Measurements from ENCODE around the gene KDM2B.
"Not testable (repeated sequence)": the region's sequence is repeated elsewhere in the genome, so short reads cannot be mapped to it uniquely, and the experiment has no call there.

The KDM2B gene

DNA sequence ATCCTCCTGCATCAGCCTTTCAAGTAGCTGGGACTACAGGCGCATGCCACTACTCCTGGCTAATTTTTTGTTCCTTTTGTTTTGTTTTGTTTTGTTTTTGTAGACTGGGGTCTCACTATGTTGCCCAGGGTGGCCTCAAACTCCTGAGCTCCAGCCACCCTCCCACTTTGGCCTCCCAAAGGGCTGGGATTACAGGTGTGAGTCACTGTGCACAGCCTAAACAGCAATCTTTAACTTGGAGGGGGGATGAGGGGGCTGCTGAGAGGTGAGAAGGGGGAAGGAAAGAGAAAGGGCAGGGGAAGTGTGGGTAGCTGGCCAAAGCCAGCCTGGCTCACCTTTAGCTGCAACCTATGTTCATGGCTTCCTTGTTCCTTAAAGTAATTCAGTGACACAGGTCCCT lies 77.4 kb downstream of the KDM2B start:
- DNase-seq (ENCODE audit: low read depth, low spot score), result no peak

GRCh38 chr12:121501946-121502345 lies 78.9 kb downstream of the KDM2B start:
- no peak for DNase-seq (ENCODE audit: low read depth, low spot score)

DNA sequence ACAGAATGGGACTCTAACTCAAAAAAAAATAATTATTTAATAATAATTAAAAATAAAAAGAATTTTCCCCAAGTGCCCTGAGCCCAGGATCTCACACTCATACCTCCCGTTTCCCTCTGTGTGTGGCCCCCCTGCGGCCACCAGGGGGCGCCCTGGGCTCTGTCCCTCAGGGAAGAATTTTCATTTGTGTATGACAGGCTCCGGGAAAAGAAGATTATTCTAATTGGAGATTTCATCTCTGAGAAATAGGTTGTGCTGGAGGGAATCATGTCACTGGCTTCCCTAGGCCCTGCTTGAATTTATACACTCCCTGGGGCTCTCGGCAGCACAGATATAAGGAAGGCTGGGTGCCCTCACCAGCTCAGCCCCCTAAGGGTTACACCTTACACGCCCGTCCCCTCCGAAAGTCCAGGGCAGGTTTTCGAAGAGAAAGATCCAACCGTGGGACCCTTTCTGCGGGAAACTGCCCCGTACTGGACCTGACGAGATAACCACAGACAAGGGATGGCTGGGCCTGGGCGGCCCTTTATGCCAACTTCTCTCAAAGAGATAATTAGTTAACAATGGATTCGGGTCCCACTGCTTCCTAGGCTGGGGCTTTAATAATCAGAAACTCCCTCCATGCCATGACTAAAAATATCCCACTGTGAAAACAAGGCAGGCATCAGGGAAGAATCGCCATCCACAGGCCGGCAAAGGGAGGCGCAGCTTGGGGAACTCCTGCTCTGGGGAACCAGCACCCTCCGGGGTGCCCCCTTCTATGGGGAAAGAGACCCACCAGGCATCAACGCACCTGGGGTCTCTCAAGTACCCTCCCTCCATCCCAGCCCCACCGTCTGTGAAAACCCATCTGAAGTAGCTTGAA lies 80.7 kb downstream of the KDM2B start:
- DNase-seq (ENCODE audit: low read depth, low spot score), result peak; percentile 47

- no peak for DNase-seq (ENCODE audit: low read depth, low spot score)
These were observed 85.1 kb downstream of the KDM2B start for GRCh38 chr12:121495746-121496145.

- peak; percentile 31 for DNase-seq (ENCODE audit: low read depth, low spot score)
These were observed 86.6 kb downstream of the KDM2B start for GRCh38 chr12:121494093-121494787.

GRCh38 chr12:121490401-121491281 lies 90.2 kb downstream of the KDM2B start:
- no peak for DNase-seq (ENCODE audit: low read depth, low spot score)

GRCh38 chr12:121489874-121490273 lies 90.9 kb downstream of the KDM2B start:
- DNase-seq (ENCODE audit: low read depth, low spot score), result no peak

- no peak for DNase-seq (ENCODE audit: low read depth, low spot score)
These were observed 95.9 kb downstream of the KDM2B start for GRCh38 chr12:121484967-121485366.

- not testable (repeated sequence) for DNase-seq (ENCODE audit: low read depth, low spot score)
These were observed 96.3 kb downstream of the KDM2B start for GRCh38 chr12:121484564-121484963.

DNA sequence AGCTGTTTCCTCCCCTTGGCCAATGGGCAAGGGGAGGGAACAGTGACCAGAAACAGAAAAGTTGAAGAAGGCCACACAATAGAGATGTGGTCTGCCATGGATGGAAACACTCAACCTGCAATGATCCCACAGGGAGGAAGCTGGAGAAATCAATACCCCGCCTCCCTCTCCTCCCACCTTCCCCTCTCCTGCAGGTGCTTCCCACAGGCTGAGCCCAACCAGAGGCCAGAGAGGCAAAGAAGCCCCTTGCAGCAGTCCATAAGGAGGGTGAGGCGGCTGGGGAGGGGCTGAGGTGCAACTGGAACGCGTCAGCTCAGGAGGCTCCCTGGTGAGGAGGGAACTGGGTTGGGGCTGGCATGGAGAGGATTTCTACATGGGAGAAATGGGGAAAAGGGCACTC lies 96.9 kb downstream of the KDM2B start:
- DNase-seq (ENCODE audit: low read depth, low spot score), result no peak

GRCh38 chr12:121476477-121476876 lies 104.3 kb downstream of the KDM2B start:
- DNase-seq (ENCODE audit: low read depth, low spot score), result no peak

DNA sequence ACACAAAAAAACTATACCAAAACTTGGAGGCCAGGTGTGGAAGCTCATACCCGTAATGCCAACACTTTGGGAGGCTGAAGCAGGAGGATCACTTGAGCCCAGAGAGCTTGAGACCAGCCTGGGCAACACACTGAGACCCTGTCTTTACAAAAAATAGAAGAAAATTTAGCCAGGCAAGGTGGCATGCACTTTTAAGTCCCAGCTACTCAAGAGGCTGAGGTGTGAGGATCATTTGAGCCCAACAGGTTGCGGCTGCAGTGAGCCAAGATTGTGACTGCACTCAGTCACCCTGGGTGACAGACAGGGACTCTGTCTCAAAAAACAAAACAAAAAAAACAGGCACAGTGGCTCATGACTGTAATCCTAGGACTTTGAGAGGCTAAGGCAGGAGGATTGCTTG lies 105.5 kb downstream of the KDM2B start:
- DNase-seq (ENCODE audit: low read depth, low spot score), result no peak

- no peak for DNase-seq (ENCODE audit: low read depth, low spot score)
These were observed 108.5 kb downstream of the KDM2B start for GRCh38 chr12:121472150-121472905.

DNA sequence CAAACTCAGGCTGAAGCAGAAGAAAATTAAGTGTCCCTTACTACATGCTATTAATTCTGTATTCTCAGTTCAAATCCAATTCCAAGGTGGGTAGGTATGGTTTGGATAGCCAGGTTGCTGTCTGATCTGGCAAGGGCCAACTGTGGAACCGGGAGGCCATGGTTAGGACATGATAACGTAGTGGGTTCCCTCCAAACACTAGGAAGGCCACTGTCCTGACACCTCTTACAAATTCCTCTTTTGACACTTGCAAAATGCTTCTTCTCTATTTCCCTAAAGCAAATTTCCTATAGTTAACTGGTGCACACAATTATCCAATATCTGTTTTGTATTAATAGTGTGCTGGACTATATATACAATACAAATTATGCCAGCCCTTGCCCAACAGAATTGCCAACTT lies 110.1 kb downstream of the KDM2B start:
- no peak for DNase-seq (ENCODE audit: low read depth, low spot score)

DNA sequence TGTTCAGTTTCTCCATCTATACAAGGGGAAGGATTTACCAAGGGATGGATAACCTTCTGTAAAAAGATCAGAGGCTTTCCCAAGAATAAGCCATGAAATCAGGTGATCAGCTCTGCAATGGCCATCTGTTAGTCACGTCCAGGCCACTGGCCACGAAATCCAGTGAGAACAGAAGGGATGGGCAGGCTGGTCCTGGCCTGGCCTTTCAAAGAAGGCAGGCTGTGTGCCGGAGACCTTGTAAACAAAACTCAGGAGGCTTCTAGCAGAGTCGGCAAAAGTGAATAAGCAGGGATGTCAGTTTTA lies 112.4 kb downstream of the KDM2B start:
- no peak for DNase-seq (ENCODE audit: low read depth, low spot score)

DNA sequence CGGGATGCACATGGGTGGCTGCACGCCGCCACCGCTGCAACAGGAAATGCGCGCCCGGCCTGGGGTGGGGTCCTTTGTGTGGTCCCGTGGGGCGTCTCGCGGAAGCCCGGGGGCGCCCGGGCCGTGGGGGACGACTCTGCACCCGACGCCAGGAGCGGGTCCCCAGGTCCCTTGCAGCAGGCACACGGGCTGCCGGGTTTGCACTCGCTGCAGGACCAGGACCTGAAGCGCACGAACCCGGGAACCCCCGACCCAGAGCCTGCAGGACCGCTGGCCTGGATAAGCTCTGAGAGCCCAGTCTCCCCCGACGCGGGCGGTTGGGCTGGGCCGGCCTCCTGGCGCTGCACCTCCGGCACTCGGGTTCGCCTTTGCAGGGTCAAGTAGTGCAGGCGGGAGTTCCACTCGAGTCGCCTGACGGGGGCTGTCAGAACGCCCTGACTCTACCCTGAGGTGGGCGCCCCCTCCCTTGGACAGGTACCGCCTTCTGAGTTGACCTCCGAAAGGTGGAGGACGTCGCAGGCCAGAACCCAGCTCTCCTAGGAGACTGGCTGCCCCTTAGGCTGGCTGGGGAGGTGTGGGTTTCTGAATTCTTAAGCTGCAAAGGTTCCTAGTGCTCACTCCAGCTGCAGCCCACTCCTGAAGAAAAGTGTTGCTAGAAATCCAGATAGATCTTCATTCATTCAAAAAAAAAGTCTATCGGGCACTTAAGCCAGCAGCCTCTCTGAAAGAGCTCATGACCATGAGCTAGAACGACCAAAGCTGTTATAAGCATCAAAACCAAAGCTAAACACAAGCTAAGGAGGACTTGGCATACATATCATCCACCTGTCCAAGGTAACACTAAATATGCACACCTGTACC lies 113.0 kb downstream of the KDM2B start:
- no peak for DNase-seq (ENCODE audit: low read depth, low spot score)

DNA sequence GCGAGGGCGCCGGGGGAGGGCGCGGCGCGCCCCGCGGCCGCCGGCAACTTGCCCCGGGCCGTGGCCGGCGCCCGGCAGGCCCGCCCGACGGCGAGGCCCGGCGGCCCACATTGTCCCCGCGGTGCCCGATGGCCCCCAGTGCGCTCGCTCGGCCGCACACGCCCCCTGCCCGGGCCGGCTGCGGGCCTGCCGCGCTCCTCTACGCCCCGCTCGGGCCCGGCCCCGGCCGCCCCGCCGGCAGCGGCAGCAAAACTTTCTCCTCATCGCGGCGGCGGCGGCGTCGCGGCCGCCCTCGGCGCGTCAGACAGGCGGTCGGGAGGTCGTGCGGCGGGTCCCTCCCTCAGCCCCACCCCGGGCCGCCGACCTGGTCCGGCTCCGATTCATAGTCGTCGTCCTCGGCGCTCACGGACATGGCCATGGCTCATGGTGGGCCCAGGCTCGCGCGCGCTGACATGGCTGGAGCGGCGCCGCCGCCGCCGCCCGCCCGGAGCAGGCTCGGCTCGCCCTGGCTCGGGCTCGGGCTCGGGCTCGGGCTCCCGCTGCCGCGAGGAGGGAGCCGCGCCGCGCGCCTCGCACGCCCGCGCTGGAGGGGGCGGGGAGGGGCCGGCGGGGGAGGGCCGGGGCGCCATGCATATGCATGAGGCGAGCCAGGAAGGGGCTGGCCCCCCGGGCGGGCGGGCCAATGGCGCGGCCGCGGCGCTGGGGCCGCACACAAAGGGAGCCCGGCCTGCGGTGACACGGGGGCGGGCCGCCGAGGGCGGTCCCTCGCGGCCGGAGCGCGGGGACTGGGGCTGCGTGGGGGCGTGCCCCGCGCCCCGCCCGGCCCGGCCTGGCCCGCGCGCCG lies 113.8 kb downstream of the KDM2B start:
- peak; percentile 76 for DNase-seq (ENCODE audit: low read depth, low spot score)

DNA sequence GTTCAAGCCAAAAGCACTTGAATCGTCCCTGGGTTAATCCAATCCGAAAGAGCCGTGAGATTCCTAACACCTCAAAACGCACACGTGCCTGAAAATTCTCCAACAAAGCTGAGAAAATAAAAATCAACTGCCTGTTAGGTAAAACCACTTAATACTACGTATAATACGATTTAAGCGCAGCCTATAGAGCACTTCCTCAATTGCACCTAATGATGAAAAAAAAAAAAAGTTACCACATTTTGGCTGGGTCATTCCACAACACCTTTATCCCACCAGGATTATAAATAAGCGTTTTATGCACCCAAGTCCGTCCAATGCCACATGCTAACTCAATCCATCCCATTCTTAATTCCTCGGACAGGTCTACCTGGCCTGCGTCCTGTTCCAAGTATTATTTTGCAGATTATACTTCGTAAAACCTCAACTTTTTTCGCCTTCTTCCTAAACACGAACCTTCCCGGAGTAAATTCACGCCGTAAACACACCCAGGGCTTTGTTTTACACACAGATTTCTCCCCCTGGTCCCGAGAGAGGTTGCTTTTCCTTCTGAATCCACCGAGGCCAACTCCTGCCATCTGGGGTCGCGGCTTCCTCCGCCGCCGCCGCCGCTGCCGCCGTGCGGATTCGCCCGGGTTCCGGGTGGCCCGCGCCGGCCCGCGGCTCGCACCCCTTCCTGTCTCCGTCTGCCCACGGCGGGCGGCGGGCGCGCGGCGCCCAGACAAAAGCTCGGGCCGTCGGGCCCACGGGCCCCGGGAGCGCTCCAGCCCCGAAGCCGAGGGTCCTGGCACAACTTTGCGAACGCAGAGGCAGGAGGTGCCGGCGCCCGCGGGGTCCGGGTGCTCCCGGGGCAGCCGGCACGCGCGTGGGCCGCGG lies 114.7 kb downstream of the KDM2B start:
- no peak for DNase-seq (ENCODE audit: low read depth, low spot score)

DNA sequence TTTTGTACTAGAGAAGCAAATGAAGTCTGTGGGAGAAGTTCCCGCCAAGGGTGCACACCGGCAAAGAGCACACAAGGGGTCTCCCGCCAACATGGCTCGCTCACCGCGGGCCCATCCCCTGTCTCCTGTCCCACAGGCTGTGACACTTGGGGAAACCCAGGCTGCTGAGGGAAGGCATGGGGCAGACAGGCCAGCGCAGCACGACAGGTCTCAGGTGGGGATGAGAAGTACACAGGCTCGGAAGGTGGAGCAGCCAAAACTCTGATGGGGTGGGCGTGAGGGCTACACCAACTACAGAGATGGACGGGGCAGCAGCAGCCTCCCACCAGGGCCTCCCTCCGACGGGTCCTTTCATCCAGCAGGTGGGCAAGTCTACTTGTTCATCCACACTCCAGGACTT lies 116.5 kb downstream of the KDM2B start:
- DNase-seq (ENCODE audit: low read depth, low spot score), result no peak

Data from activated naive CD8-positive, alpha-beta T cell treated with anti-CD3 and anti-CD28 coated beads, Interleukin-2, amount 50 U/mL, for 16 hours (primary cell).